NCI-H510A (cell line): ENCODE data around the gene PHF23.

Source experiments
- DNase-seq: peaks from one replicate; lab custom pipeline; 2025; lab: John Stamatoyannopoulos, UW

The PHF23 gene

DNA sequence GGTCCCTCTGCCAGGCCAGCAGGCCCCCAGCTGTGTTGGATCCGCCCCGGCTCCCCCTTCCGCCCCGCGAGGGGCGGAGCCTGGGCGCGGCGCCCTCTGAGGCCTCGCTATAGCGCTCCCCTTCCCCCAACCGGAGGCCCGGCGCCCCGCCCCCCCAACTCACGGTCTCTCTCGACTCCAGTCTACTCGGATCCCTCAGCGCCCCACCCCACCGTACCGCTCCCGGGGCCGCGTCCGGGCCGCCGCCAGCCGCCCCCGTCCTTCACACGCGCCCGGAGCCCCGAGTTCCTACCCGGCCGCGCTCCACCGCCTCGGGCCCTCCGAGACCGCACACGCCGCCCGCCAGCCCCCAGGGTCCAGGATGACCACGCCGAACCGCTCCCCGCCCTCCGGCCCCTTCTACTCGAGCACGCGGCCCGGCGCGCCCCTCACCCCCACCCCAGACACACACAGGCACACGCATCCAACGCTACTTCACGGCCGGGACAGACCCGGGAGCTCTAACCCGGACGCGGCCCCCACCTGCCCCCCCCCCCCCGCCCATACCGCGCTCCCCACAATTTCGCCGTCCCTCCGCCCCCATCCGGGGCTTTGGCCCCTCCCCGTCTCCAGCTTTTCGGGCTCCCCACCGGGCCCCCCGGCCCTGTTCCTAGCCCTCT is 1.4 kb downstream of the PHF23 start:
- DNase-seq: peak; percentile 70

DNA sequence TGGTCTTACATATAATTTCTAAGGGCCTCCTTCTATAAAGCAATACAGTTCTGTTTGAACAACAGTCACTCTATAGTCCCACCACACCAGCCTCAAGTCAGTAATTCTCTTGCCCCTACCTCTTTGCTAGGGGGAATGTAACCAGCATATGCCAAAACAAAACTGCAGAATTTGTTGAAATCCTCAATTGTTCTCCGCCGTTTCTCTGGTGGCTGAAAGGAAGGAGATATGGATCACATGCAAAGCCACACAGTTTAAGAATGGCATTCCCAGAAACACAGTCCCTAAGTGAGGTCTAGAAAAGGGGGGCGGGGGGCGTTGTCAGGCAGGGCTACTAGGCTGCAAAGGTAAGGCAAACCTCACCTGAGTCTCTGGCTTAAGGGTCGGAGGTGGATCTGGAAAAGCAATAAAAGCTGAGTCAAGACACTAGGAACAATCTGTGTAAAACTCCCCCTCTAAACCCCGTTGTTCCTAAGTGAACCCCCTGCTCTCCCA is 1.9 kb downstream of the PHF23 start:
- no peak for DNase-seq

DNA sequence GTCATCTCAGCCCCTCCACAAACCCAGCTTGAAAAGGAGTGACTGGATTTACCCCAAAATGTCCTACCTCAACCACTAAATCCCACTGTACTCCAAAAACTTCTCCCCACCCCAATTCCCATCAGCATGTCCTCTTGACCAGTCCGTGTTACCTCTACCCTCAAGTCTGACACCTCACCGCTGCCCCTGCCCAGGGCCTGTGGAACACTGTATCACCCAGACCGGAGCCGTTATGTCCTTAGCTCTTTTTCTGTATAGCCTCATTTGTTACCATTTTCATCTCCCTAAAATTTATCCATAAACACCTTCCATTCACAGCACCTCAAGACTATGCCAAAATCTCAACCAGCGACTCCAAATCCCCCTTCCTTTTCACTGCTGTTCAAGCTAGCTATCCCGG is 2.4 kb downstream of the PHF23 start:
- no peak for DNase-seq

DNA sequence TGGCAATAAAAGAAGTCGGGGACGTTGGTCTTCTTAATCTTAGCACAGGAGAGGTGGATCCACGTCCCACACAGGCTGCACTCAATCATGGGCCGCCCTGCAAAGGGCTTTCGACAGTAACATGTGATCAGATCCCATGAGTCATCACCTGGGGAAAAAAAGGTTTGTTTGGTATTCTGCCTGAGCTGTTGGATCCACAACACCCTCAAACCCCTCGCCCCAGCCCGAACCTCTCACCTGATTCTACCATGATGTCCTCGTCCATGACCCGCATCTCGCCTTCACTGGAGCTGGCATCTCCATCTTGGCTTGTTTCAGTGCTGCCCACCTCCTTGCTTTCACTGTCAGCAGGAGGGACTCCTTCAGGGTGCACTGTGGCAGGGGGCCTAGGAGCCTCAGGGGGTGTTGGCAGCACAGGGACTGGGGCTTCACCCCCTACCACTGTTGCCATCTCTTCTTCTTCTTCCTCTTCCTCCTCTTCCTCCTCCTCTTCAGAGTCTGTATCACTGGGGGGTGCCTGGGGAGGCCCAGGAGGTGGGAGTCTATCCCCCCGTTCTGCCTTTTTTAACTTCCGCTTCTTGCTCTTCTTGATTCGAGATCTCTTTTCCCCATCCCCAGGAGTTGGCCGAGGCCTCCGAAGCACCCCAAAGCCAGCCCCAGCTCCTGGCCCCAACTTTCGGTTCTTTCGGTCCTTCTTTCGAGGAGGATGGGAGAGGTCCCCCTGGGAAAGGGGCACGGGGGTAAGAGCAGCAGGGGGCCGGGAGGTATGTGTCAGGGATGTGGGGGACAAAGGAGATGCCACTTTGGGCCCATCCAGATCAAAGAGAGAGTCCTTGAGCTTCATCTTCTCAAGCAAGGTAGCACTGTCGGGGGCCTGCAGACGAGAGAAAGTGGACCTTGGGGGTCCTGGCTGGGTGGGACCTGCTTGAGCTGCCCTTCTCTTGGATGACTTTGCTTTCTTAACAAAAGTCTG is 3.3 kb downstream of the PHF23 start:
- DNase-seq: no peak

DNA sequence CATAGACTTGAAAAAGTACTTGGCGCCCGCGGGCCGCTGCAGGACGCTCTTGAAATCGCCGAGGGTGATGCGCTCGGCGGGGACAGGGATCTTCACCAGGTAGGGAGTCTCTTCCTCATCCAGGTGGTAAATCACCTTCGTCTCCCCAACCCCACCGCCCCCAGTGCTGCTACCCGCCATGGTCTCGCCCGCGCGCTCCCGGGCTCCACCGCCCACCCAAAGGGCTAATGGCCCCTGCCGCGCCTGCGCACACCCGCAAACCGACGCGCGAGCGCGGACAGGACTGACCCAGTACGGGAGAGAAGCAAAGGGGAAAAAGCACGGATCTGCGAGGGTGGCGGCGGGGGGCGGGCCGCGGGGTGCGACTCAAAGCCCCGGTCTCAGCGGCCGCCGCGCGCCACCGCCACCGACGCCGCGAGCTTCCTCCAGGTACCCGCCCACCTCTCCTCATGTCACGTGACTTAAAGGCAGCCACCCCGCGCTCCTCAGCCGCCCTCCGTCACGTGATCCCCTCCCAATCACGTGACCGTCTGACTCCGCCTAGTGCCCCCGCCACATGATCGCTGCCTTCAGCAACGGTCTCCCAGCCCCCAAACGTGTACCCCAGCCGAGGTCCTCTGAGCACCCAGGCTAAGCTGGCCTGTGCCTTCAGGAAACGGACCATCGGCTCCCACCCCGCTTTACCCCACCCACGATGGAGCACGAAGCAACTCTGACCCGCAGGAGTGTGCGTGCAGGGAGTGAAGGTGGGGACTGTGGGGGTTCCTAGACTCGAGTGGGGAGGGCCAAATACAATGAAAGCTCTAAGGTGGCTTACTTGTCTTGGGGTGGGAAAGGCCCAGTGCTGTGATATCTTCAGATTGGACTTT is 4.9 kb downstream of the PHF23 start, which contains the start of gene DVL2:
Gene DVL2 (minus strand): TSS at position 435 of the 869 bp plus-strand sequence. CDS start 255 bp downstream, at position 180.
- peak; percentile 88 for DNase-seq

DNA sequence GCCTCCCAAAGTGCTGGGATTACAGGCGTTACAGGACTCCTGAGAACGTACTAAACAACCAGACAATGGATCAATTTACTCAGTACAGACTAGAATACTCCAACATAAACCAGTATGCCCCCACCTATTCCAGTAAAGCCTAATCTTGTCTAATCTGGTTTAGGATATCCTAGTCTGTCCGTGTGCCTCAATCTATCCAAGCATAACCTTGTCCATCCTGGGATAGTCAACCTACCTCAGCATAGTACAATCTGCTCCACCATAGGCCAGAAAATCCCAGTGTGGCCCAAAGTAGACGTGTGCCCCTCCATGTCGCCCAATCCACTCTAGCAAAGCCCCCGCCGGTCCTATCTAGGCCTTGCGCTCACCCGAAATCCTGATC is 5.6 kb downstream of the PHF23 start:
- DNase-seq: no peak

DNA sequence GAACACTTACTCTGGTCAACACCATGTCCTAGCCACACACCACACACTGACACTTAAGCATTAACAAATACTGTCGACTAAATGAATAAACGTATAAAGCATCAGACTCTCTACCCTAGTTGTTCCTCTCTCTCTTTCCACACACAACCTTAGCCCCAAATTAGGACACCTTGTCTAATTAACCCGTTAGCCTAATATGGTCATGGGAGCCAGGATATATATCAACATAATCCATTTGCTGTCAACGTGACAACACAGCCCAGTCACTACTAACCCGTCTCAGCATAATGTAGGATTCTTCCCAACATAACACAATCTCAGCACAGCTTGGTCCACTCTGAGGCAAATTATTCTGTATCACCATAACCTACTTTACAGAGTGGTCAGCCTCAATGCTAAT is 7.1 kb downstream of the PHF23 start:
- no peak for DNase-seq

DNA sequence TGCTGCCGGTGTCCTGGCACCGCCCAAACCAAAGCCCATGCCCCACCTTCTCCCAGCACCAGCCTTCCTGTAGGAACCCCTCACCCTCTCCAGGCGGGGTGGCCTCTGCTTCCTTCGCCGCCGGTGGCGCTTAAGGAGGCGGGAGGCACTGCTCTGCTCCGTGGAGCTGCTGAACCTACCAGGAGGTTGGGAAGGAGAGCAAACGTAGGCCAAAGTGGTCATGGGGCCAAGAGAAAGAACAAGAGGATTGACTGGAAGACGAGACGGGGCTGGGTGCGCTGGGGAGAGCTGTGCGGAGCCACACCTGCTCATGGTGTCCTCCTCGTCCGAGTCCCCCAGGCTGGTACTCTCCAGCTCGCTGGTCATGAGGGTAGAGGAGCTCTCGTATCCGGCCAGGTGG is 9.8 kb downstream of the PHF23 start:
- DNase-seq: no peak

DNA sequence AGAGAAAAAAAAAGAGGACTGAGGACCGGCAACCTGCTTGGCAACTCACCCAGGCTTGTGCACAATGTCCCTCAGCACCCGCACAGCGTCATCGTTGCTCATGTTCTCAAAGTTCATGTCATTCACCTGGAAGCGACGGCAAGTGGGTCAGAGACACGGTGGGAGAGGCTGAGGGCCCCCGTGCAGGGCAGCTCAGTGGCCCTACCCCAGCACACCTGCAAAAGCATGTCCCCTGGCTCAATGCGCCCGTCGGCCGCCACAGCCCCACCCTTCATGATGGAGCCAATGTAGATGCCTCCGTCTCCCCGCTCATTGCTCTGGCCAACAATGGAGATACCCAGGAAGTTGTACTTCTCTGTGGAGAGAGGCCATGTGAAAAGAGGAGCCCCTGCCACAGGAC is 10.3 kb downstream of the PHF23 start:
- DNase-seq: no peak

DNA sequence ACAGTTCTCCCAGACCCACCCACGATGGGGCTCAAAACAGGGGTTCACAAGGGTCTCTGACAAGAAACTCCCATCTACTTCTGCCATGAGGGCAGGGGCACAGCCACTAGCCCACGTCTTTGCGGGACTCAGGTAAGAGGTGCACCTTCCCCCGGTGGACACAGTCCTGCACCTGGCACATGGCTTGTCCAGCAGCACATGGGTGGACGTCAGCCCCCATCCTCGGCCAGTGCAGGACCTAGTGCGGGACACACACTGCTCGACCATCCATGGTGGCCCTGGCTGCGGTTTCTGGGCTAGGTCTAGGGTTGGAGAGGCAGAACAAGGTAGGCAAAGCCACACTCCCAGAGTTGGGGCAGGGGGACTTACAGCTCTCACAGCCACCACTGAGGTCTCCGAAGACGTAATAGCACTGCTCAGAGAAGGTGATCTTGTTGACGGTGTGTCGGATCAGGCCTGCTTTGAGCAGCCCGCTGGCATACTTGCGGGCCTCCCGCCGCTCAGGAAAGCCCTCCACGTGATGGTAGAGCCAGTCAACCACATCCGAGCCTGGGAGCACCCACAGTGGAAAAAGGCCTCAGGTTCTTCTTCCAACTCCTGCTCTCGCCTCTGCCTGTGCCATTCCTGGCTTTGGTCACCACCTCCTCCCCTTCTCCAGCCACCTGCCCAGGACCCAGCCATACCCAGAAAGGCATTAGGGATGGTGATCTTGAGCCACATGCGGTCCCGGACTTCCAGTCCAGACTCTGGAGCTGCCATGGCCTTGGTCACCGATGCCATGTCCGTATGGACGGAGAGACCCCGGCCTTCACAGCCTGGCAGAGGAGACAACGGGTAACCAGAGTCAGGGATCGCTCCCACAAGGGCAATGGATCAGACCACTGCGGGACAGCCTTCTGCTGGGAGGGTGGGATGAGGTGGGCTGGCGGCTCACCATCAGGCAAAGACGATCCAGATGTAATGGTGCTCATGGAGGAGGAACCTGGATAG is 12.2 kb downstream of the PHF23 start:
- no peak for DNase-seq

DNA sequence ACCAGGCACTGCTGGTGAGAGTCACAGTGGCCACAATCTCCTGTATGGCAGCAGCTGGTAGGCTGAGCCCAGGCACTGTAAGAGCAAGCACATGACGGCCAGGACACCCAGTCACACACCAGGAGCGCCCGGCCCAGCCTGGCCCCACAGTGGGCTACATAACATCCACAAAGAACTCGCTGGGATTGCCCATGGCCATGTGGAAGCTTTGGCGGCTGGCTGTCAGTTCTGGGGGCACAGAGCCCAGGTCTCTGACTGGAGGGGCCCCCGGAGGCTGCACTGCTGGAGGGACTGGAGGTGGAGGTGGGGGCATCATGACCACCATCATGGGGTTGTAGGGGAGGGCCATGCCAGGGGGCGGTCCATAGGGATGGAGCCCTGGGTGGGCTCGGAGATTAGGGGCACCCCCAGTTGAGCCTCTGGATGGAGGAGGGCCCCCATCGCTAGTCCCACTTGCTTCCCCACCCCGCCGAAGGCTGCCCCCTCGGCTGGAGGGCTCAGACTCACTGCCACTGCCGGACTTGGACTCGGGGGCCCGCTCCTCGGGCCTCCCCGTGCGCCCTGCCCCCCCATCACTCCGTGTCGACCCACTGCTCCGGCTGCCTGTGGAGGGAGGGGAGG is 13.4 kb downstream of the PHF23 start:
- DNase-seq: no peak

DNA sequence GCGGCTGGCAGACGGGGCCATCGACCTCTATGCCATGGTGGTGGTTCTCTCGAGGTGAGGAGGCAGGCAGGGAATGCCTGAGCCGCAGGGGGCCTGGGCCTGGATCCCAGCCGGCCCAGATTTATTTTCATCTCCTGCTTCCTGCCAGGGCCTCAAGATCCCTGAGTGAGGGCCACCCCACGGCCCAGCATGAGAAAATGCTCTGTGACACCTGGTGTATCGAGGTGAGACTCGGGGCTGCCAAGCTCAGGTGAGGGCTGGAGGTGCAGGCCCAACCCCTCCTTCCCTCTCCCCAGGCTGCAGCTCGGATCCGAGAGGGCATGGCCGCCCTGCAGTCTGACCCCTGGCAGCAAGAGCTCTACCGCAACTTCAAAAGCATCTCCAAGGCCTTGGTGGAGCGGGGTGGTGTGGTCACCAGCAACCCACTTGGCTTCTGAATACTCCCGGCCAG is 14.6 kb downstream of the PHF23 start:
- DNase-seq: no peak

DNA sequence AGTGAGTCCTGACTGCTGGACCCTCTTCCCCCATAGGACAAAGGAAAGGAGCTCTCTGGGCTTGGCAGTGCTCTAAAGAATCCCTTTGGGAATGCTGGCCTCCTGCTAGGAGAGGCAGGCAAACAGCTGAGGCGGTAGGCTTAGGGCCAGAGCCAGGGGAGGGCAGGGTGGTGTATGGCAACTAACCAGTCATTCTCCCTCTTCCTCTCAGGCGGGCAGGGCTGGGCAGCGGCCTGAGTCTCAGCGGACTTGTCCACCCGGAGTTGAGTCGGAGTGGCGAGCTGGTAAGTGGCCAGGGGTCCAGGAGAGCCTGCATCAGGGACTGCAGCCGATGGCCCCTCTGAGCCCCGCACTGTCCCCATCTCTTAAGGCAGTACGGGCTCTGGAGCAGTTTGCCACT is 15.1 kb downstream of the PHF23 start:
- DNase-seq: no peak

DNA sequence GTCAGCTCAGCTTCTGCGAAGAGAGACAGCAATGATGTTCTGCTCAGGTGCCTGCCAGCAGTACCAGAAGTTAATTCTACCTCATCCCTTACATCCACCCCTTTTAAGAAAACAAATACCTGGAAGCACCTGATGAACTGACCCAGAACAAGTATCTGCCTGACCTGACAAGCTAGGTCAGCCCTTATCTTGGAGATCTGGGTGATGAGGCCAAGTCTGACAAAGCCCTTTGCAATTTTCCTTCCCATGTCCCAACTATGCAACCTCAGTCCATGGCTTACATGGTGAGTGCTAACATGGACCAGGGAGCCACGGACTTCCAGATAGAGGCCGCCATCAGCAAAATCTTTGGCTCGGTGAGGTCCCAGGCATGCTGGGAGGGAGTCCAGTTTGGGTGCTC is 15.9 kb downstream of the PHF23 start:
- DNase-seq: no peak

DNA sequence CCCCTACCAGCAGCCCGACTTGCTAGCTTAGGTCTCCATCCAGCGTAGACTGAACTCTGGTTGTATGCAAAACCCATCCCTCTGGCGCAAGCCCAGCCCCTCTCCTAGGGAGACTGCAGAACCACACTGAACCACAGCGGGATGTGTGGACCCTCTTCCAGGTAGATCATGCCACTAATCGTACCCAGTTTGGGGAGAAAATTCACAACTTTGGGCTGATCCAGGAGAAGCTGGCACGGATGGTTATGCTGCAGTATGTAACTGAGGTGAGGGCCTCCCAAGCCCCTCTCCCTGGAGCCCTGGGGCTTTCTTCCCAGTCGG is 16.3 kb downstream of the PHF23 start:
- no peak for DNase-seq

DNA sequence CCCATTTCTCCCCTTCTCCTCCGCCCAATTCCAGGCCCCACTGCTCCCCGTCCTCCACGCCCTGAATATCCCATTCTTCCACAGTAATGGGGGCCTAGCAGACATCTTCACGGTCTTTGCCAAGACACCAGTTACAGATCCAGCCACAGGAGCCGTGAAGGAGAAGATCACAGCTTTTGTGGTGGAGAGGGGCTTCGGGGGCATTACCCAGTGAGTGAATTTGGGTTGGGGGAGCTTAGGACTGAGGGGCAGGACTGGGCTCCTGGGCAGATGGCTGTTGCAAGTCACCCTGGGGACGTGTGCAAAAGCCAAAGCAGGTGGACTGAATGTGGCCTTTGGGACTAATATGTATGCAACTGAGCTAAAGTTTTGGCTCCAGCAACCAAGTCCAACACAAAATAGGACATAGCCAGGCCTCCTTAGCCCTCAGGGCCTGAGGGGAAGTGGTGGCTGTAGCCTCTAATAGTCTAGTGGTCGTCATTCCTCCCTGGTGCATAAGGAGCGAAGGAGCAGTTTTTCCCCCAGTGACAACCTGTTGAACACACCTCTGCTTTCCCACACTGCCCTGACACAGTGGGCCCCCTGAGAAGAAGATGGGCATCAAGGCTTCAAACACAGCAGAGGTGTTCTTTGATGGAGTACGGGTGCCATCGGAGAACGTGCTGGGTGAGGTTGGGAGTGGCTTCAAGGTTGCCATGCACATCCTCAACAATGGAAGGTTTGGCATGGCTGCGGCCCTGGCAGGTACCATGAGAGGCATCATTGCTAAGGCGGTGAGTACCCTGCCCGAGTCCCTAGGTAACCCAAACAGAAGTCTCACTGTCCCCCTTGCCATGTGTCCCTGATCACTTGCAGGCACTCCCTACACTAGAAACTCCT is 16.9 kb downstream of the PHF23 start:
- DNase-seq: no peak

DNA sequence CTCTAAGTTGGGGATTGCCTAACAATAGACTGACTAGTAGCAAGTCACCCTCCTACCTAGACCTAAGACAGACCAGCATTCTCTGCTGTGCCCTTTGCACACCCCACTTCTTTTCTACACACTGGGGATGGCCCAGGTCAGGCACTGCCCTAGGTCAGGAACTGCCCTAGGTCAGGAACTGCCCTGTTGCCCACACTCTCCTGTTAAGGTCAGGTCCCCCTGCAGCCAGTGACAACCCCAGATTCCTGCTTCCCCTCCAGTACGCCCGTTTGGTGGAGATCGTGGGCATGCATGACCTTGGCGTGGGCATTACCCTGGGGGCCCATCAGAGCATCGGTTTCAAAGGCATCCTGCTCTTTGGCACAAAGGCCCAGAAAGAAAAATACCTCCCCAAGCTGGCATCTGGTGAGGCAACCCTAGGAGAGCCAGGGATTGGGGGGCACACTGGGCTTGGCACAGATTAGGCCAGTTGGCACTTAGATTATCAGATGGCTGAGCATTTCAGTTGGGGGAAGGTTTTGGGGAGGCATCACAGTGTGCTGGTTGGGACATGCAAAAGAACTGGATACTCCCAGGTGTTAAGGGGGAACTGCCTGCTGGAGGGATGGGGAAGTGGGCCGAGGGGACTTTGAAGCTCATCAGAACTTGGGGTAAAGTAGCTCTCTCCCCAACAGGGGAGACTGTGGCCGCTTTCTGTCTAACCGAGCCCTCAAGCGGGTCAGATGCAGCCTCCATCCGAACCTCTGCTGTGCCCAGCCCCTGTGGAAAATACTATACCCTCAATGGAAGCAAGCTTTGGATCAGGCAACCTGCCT is 17.8 kb downstream of the PHF23 start:
- DNase-seq: no peak

DNA sequence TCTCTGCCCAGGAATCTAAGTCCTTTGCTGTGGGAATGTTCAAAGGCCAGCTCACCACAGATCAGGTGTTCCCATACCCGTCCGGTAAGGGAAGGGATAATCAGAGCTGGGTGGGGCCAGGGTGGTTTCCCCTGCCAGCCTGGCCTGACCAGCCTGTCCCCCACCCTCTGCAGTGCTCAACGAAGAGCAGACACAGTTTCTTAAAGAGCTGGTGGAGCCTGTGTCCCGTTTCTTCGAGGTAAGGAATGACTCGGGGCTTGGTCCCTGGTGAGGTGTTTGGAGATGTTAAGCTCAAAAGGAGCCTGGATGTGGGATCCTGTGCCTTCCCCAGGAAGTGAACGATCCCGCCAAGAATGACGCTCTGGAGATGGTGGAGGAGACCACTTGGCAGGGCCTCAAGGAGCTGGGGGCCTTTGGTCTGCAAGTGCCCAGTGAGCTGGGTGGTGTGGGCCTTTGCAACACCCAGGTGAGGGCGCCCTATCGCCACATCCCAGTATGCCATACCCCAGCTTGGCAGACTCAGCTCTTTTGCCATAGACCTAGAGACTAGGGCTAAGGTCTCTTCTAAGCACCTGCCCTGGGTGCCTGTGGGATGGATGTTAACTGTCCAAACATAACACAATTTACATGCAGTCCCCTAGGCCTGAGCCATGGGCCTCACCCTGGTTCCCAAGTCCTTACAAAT is 18.5 kb downstream of the PHF23 start:
- DNase-seq: peak; percentile 43
